GM20000 (cell line): ENCODE measurements around the gene ST3GAL2.

Source experiments
- DNase-seq: peaks from one replicate; pipeline ENCODE4 v3.0.0; 2012; ENCODE audit warnings: low spot score
- TF ChIP-seq, protein P1 (sequence below): IDR thresholded peaks from 2 replicates; pipeline ENCODE4 v1.5.1; 2012; ENCODE audit warnings: mild to moderate bottlenecking, control low read depth; ENCODE audit errors: extremely low read depth, missing control alignments

The ST3GAL2 gene

DNA sequence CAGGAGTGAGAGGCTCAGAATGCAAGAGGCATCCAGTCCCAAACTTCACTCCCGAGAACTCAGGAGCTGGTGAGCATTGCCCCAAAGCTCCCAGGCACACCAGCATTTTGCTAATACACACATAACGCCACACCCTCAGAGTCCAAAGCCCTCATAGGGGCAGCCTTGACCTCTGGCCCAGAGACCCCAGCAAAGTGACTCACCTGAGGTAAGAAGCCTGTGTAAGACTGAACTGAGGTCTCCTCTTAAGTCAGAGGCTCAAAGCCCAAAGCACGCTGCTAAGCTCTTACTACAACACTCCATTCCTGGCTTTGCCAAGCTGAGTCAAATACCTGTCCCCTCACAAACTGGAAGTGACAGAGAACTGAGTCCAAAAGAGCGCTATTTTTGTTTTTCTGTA is 16.4 kb downstream of the ST3GAL2 start:
- no peak for DNase-seq
- TF ChIP-seq, protein P1, sequence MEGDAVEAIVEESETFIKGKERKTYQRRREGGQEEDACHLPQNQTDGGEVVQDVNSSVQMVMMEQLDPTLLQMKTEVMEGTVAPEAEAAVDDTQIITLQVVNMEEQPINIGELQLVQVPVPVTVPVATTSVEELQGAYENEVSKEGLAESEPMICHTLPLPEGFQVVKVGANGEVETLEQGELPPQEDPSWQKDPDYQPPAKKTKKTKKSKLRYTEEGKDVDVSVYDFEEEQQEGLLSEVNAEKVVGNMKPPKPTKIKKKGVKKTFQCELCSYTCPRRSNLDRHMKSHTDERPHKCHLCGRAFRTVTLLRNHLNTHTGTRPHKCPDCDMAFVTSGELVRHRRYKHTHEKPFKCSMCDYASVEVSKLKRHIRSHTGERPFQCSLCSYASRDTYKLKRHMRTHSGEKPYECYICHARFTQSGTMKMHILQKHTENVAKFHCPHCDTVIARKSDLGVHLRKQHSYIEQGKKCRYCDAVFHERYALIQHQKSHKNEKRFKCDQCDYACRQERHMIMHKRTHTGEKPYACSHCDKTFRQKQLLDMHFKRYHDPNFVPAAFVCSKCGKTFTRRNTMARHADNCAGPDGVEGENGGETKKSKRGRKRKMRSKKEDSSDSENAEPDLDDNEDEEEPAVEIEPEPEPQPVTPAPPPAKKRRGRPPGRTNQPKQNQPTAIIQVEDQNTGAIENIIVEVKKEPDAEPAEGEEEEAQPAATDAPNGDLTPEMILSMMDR: no peak

DNA sequence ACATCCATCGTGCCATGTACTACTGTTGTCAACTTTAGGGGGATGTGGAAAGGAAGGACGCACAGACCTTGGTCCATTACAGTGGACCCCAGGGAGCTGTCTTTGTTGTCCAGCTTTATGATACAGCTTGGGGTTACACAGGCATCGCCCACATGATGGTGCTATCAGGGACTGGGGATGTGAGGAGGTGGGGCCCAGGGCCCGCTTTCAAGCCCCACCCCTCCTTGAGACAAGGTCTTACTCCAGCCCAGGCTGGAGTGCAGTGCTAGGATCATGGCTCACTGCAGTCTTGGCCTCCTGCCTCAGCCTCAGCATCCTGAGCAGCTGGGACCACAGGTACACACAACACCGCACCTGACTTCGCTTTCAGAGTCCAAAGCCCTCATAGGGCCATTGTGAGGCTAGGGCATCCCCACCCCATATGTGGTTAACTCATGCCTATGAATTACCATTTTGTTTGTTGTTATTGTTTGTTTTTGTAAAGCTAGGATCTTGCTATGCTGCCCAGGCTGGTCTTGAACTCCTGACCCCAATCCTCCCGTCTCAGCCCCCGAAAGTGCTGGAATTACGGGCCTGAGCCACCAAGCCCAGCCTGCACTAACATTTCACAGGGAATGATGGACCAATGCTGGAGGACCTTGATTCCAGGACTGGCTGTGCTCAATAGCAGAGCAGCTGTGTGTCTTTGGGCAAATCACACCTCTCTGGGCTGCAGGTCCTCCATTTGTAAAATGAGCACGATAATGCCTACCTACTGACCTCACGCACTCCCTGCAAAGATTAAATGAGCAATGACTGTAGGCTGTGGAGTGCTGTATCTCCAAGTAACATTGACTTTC is 17.2 kb downstream of the ST3GAL2 start:
- no peak for DNase-seq
- TF ChIP-seq, protein P1: no peak

DNA sequence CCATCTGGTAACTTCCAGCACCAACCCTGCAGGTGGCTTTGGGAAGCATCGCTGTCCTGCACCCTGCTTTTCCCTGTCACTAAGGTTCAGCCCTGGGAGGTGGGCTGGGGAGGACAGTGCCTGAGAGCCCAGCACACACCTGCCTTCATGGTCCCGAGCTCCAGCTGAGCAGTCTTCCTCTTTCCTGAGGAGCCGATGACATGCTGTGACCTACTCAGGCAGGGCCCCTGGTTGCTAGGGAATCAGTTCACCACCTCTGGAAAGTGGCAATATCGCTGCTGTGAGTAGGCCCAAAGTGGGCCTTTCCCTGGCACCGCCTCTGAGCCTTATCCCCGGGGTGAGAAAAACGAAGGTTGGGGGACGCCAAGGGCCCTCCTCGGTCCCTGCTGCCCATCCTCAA is 17.9 kb downstream of the ST3GAL2 start:
- TF ChIP-seq, protein P1: no peak
- DNase-seq: no peak

GRCh38 chr16:70419384-70420327 is 19.2 kb downstream of the ST3GAL2 start:
- no peak for DNase-seq
- TF ChIP-seq, protein P1: no peak

DNA sequence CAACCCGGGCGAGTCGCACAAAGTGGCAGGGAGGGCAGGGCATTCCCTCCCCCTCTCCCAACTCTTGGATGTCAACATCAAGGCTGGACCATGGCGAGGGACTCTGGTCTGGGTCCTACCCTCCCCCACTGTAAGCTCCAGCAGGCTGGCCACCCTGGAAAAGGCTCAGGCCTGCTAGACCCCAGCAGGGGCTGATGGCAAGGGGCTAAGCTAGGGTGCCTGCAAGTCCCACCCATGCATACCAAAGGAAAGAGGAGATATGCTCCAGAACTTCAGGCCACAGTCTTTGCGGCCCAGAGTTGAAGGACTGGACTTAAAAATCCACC is 19.9 kb downstream of the ST3GAL2 start:
- DNase-seq: no peak
- TF ChIP-seq, protein P1: no peak

- TF ChIP-seq, protein P1: no peak
- DNase-seq: no peak
Observed at GRCh38 chr16:70418274-70418992, 20.5 kb downstream of the ST3GAL2 start.
